Measurements from ENCODE around the gene ZG16B.

Gene ZG16B

DNA sequence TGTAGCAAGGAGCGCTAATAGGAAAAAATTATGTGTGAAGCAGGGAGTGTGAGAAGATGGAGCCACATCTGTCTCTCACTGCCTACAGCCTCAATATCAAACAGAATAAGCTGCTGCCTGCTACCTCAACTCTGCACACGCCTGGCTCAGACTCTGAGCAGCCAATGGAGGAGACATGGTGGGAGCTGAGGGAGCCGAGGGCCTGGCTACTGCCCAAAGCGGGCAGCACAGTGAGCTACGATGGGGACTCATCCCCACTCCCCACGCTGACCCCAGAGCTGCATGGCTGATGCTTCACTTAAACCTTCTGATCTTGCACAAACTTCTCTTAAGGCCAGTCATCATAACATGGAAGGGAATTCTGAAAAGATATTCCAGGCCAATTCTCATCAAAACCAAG, 41.8 kb downstream of the ZG16B start:
- no peak for DNase-seq

- DNase-seq, result no peak
Measured at GRCh38 chr16:2874032-2874911, 44.2 kb downstream of the ZG16B start.

GRCh38 chr16:2874912-2875362, 44.8 kb downstream of the ZG16B start:
- DNase-seq, result peak; percentile 22

GRCh38 chr16:2879854-2880508, 49.9 kb downstream of the ZG16B start:
- no peak for DNase-seq
